CD1c-positive myeloid dendritic cell (primary cell): ENCODE data around the gene SACM1L.
"Not testable (repeated sequence)": the region's sequence is repeated elsewhere in the genome, so short reads cannot be mapped to it uniquely, and the experiment has no call there.

Experiments used
- DNase-seq: peaks from one replicate; pipeline ENCODE4 v3.0.0-alpha.2; 2016; ENCODE audit errors: extremely low spot score

The SACM1L gene

GRCh38 chr3:45691842-45692241 lies 2.6 kb downstream of the SACM1L start:
- peak; percentile 43 for DNase-seq

GRCh38 chr3:45692866-45693265 lies 3.7 kb downstream of the SACM1L start:
- no peak for DNase-seq

DNA sequence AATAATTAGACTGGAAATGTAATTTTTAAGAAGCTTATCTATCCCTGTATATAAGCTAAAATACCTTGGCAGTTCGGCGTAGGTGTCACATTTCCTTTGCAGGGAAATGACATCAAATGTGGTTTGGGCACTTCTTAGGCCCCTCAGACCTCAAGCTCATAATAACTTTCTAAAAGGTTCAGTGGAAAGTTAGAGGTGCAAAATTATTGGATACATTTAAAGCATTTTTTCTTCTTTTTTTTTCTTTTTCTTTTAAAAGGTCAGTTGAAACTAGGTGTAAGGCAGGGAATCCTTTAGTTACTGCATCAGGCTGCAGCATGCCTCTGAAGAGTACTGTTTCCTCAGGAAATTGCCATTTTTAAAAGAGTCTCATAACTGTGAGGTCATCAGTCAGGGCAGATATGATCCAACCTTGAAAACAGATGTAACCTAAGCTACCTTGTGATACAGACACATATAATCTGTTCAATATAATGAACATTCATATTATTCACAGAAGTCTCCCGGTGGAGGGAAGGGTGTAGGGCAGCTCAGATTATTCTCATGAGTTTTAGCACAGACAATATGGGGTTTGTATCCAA lies 4.8 kb downstream of the SACM1L start:
- no peak for DNase-seq

- not testable (repeated sequence) for DNase-seq
These were observed 6.0 kb downstream of the SACM1L start for GRCh38 chr3:45695166-45695565.

GRCh38 chr3:45700570-45701073 lies 11.4 kb downstream of the SACM1L start:
- no peak for DNase-seq

DNA sequence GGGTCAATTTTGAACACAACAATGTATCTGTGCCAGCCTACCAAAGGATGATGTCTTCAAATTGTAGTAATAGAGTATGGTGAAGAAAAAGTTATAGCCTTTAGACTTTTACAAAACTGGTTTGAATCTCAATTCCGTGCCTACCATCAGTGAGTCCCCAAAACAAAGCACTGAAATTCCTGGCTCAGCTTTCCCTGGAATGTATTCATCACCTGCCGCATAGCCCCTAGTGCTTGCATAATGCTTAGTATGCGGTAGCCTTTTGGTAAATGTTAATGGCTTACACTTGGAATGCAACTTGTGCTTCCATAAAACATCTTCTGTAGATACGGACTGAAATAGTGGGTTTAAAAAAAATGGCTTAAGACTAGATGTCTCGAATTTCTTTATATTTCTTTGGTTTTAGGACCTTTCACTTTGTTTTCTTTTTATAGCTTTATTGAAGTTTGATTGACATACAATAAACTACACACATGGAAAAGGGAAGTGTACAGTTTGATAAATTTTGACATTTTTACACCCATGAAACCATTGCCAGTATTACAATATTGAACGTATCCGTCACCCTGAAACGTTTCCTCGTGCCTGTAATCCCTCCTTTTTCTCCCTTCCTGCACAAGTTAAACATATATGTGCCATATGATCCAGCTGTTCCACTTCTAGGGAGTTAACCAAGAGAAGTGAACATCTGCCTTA lies 12.1 kb downstream of the SACM1L start:
- DNase-seq = no peak

GRCh38 chr3:45704301-45704943 lies 15.2 kb downstream of the SACM1L start:
- DNase-seq = no peak

- DNase-seq = no peak
These were observed 16.9 kb downstream of the SACM1L start for GRCh38 chr3:45705839-45706808.

- no peak for DNase-seq
These were observed 22.7 kb downstream of the SACM1L start for GRCh38 chr3:45711931-45712330.

GRCh38 chr3:45712434-45713110 lies 23.4 kb downstream of the SACM1L start:
- no peak for DNase-seq

GRCh38 chr3:45715945-45716344 lies 26.7 kb downstream of the SACM1L start:
- DNase-seq = no peak

DNA sequence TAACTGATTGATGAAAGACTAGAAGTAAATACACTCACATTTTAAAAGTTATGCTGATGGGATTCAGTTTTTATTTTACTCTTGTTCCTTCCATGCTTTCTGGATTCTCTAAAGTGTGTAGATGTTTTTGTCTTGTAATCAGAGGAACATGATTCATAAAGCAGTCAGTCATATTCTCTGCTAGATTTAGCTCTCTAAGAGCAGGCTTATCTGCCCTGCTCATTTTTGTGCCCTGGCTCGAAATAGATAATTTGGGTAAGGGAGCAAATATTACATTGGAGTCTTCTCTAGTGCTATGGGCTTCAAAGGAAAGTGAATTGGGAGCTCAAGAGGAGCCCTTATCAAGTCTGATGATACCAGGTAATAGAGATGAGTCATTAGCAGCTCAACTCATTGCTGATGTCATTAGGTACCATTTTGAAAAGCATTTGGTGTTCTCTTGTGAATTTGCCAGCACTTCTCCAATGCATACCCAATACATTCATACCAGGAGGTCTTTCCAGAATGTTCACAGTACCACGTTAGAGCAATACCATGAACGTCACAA lies 27.7 kb downstream of the SACM1L start:
- DNase-seq = no peak

DNA sequence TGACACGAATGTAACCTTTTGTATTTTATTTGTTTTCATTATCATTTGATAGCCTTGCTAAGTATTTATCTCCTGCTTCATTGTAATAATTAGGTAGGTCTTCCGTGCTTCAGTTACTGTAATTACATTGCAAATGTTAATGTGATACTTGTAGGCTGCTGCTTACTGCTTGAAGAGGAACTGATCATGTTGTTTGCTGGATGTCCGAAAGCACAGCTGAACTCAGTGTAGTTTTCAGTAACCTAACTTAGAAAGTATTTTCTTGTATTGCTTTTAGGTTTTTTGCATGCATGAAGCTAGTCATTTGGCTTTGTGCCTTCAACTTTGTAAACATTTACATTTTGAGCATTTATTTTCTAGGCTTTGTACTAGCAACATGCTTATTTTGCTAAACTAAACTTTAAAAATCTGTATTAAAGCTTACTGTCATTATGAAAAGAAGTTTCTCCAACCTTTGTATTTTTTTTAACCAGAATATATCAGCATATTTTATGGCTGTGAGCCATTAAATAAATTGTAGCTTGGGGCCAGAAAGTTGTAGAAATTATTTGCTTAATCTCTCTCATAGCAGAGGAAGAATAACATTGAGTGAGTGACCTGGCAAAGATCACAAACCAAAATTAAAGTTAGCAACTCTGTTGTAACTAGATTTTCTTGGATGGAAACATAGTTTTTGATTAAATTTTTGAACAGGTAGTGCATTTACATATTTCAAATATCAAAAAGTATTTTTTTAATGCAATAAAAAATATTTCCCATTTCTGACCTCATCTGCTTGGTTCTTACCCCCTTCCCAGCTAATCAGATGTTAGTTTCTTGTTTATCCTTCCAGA lies 30.7 kb downstream of the SACM1L start:
- no peak for DNase-seq

DNA sequence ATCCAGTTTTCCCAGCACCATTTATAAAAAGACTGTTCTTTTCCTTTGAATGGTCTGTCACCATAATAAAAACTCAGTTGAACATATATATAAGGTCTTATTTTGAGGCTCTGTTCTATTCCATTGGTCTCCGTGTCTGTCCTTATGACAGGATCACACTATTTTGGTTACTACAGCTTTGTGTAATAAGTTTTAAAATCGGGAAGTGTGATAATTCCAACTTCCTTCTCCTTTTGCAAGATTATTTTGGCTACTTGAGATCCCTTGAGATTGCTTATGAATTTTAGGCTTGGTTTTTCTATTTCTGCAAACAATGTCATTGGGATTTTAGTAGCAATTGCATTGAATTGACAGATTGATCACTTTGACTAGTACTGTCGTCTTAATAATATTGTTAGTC lies 35.7 kb downstream of the SACM1L start:
- DNase-seq = peak; percentile 74

DNA sequence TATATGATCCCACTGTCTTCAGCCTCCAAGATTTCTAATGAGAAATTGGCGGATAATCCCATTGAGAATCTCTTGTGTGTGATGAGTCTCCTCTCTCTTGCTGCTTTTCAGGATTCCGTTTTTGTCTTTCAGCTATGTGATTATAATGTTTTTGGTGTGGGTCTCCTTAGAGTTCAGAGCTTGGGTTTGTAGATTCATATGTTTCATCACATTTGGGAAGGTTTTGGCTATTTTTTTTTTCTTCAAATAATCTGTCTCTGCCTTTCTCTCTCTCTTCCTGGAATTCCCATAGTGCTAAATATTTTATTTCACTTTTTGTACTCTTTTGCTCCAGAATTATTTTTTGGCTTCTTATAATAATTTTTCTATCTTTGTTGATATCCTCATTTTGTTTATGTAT lies 40.4 kb downstream of the SACM1L start:
- DNase-seq = no peak

DNA sequence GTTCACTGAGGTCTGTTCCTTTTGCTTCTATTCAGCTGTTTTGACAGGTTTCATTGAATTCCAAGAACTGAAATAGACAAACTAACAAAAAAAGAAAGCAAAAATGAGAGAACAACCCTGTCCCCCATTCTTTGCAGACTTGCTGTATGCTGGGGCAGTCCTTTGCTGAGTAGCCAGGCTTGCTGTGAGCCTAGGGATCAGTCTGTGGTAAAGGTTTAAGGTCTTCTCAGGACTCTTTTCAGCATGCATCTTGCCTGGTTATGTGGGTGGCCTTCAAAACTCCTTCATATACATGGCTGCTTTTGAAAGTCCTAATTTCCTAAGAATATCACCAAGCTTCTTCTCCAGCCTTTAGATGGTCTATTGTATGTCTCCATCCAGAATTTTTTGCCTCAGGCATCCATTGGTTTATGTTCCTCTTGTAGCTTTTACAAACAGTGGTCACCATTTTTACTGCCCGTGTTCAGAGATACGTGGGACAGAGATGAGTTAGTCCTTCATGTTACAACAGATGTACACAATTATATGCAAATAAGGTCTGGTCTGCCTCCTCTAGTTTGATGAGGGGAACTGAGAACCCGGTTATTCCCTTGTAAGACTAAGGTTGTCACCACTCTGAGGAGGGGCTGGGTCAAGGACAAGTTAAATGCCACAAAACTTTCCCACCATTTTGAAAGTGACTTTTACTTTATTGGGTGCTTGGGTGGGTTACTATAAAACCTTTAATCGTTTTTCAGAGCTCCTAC lies 41.4 kb downstream of the SACM1L start:
- peak; percentile 35 for DNase-seq

GRCh38 chr3:45736707-45737106 lies 47.5 kb downstream of the SACM1L start:
- no peak for DNase-seq

- no peak for DNase-seq
These were observed 48.0 kb downstream of the SACM1L start for GRCh38 chr3:45737234-45737633.

- DNase-seq = no peak
These were observed 50.8 kb downstream of the SACM1L start for GRCh38 chr3:45739991-45740390.
